IPS-15b (cell line): ENCODE results near the gene KIAA1217.

Source experiments
- H3K27me3 ChIP-seq: one replicate; pipeline ENCODE4 v1.6.1; 2013; ENCODE audit warnings: low read length; ENCODE audit not compliant: control insufficient read depth, insufficient read depth
- H3K36me3 ChIP-seq: one replicate; pipeline ENCODE4 v1.6.1; 2013; ENCODE audit warnings: low read length; ENCODE audit not compliant: control insufficient read depth, insufficient read depth
- H3K4me1 ChIP-seq: one replicate; pipeline ENCODE4 v1.6.1; 2013; ENCODE audit warnings: mild to moderate bottlenecking, low read length; ENCODE audit not compliant: control insufficient read depth, insufficient read depth
- H3K4me3 ChIP-seq: one replicate; pipeline ENCODE4 v1.5.1; 2013; ENCODE audit warnings: low read depth, low read length
- H3K9ac ChIP-seq: one replicate; pipeline ENCODE4 v1.6.1; 2013; ENCODE audit warnings: low read depth, mild to moderate bottlenecking, low read length
- H3K9me3 ChIP-seq: one replicate; pipeline ENCODE4 v1.6.1; 2013; ENCODE audit warnings: mild to moderate bottlenecking, low read length; ENCODE audit not compliant: control insufficient read depth, insufficient read depth

KIAA1217 gene

GRCh38 chr10:24367688-24368087 is 158.8 kb downstream of the KIAA1217 start:
- peaks cover 3% of the 10 kb centered on the region for H3K4me1 ChIP-seq
- no peaks in the 10 kb centered on the region for H3K27me3 ChIP-seq
- H3K9ac ChIP-seq = no peak overlapping the region
- H3K36me3 ChIP-seq = no peaks in the 10 kb centered on the region
- no peaks in the 10 kb centered on the region for H3K9me3 ChIP-seq
- H3K4me3 ChIP-seq = no peak overlapping the region

- Histone ChIP-seq H3K27me3 (no peaks in the 10 kb centered on the region), H3K4me3 (no peak overlapping the region)
Measured at GRCh38 chr10:24370877-24371276, 161.9 kb downstream of the KIAA1217 start.

GRCh38 chr10:24371396-24371795 is 162.5 kb downstream of the KIAA1217 start:
- Histone ChIP-seq H3K9ac (no peak overlapping the region), H3K9me3 (no peaks in the 10 kb centered on the region), H3K4me3 (no peak overlapping the region), H3K4me1 (peaks cover 11% of the 10 kb centered on the region), H3K36me3 (no peaks in the 10 kb centered on the region), H3K27me3 (no peaks in the 10 kb centered on the region)

More at GRCh38 chr10:24370877-24371276, 161.9 kb downstream of the KIAA1217 start:
- peaks cover 11% of the 10 kb centered on the region for H3K4me1 ChIP-seq
- H3K9me3 ChIP-seq = no peaks in the 10 kb centered on the region
- H3K36me3 ChIP-seq = no peaks in the 10 kb centered on the region
- no peak overlapping the region for H3K9ac ChIP-seq

GRCh38 chr10:24374134-24374915 is 165.4 kb downstream of the KIAA1217 start:
- H3K27me3 ChIP-seq = no peaks in the 10 kb centered on the region
- H3K4me1 ChIP-seq = peaks cover 9% of the 10 kb centered on the region
- no peak overlapping the region for H3K9ac ChIP-seq
- no peak overlapping the region for H3K4me3 ChIP-seq
- H3K9me3 ChIP-seq = no peaks in the 10 kb centered on the region
- H3K36me3 ChIP-seq = no peaks in the 10 kb centered on the region

GRCh38 chr10:24375510-24375909 is 166.6 kb downstream of the KIAA1217 start:
- H3K27me3 ChIP-seq = no peaks in the 10 kb centered on the region
- H3K9ac ChIP-seq = no peak overlapping the region
- peaks cover 8% of the 10 kb centered on the region for H3K4me1 ChIP-seq
- H3K4me3 ChIP-seq = no peak overlapping the region
- no peaks in the 10 kb centered on the region for H3K9me3 ChIP-seq
- no peaks in the 10 kb centered on the region for H3K36me3 ChIP-seq

- Histone ChIP-seq H3K9me3 (no peaks in the 10 kb centered on the region), H3K4me1 (peaks cover 8% of the 10 kb centered on the region), H3K36me3 (no peaks in the 10 kb centered on the region), H3K27me3 (no peaks in the 10 kb centered on the region), H3K9ac (no peak overlapping the region), H3K4me3 (no peak overlapping the region)
Measured at GRCh38 chr10:24376731-24377130, 167.8 kb downstream of the KIAA1217 start.

GRCh38 chr10:24378126-24378920 is 169.4 kb downstream of the KIAA1217 start:
- no peak overlapping the region for H3K4me3 ChIP-seq
- H3K36me3 ChIP-seq = no peaks in the 10 kb centered on the region
- H3K9ac ChIP-seq = no peak overlapping the region
- peaks cover 10% of the 10 kb centered on the region for H3K4me1 ChIP-seq
- no peaks in the 10 kb centered on the region for H3K27me3 ChIP-seq
- H3K9me3 ChIP-seq = no peaks in the 10 kb centered on the region

GRCh38 chr10:24381235-24382010 is 172.5 kb downstream of the KIAA1217 start:
- Histone ChIP-seq H3K4me1 (peaks cover 11% of the 10 kb centered on the region), H3K9ac (no peak overlapping the region), H3K4me3 (no peak overlapping the region), H3K27me3 (no peaks in the 10 kb centered on the region), H3K9me3 (no peaks in the 10 kb centered on the region), H3K36me3 (no peaks in the 10 kb centered on the region)

- H3K27me3 ChIP-seq = no peaks in the 10 kb centered on the region
- H3K9ac ChIP-seq = no peak overlapping the region
- H3K9me3 ChIP-seq = no peaks in the 10 kb centered on the region
- no peak overlapping the region for H3K4me3 ChIP-seq
- no peaks in the 10 kb centered on the region for H3K36me3 ChIP-seq
- peaks cover 11% of the 10 kb centered on the region for H3K4me1 ChIP-seq
Measured at GRCh38 chr10:24382045-24382444, 173.1 kb downstream of the KIAA1217 start.

GRCh38 chr10:24382596-24382978 is 173.6 kb downstream of the KIAA1217 start:
- Histone ChIP-seq H3K27me3 (no peaks in the 10 kb centered on the region), H3K9ac (no peak overlapping the region), H3K9me3 (no peaks in the 10 kb centered on the region), H3K36me3 (no peaks in the 10 kb centered on the region), H3K4me1 (peaks cover 11% of the 10 kb centered on the region), H3K4me3 (no peak overlapping the region)

- H3K4me1 ChIP-seq = peaks cover 11% of the 10 kb centered on the region
- no peak overlapping the region for H3K4me3 ChIP-seq
- H3K36me3 ChIP-seq = no peaks in the 10 kb centered on the region
- no peaks in the 10 kb centered on the region for H3K27me3 ChIP-seq
- H3K9ac ChIP-seq = no peak overlapping the region
- no peaks in the 10 kb centered on the region for H3K9me3 ChIP-seq
Measured at GRCh38 chr10:24382979-24383663, 174.2 kb downstream of the KIAA1217 start.
